Activated naive CD4-positive, alpha-beta T cell treated with anti-CD3 and anti-CD28 coated beads, Interleukin-2, amount 10 ng/mL, durations not matched to agents 7 days and 5 days (primary cell): ENCODE data around the gene BAHCC1.

ENCODE experiments used
- CTCF ChIA-PET: fragments of 350-600 bp; sonication (Branson Sonifier 250); formaldehyde crosslinking; loops from one replicate; lab custom pipeline; 2021; ENCODE audit warnings: antibody characterized with exemption; lab: Charles Lee
- DNase-seq: peaks from one replicate; pipeline ENCODE4 v3.0.0-alpha.2; 2020
- H3K27ac Mint-ChIP-seq: one replicate; pipeline ENCODE4 v1.8.0; 2021; ENCODE audit warnings: mild to moderate bottlenecking, moderate library complexity, mixed read lengths
- H3K27me3 Mint-ChIP-seq: one replicate; pipeline ENCODE4 v1.8.0; 2021; ENCODE audit warnings: mild to moderate bottlenecking, mixed read lengths
- H3K36me3 Mint-ChIP-seq: one replicate; pipeline ENCODE4 v1.8.0; 2021; ENCODE audit warnings: mixed read lengths
- H3K4me1 Mint-ChIP-seq: one replicate; pipeline ENCODE4 v1.8.0; 2021; ENCODE audit warnings: mixed read lengths
- H3K4me3 Mint-ChIP-seq: one replicate; pipeline ENCODE4 v1.8.0; 2021; ENCODE audit warnings: mild to moderate bottlenecking, moderate library complexity, mixed read lengths
- H3K9me3 Mint-ChIP-seq: one replicate; pipeline ENCODE4 v1.8.0; 2021; ENCODE audit warnings: mixed read lengths

BAHCC1 gene

DNA sequence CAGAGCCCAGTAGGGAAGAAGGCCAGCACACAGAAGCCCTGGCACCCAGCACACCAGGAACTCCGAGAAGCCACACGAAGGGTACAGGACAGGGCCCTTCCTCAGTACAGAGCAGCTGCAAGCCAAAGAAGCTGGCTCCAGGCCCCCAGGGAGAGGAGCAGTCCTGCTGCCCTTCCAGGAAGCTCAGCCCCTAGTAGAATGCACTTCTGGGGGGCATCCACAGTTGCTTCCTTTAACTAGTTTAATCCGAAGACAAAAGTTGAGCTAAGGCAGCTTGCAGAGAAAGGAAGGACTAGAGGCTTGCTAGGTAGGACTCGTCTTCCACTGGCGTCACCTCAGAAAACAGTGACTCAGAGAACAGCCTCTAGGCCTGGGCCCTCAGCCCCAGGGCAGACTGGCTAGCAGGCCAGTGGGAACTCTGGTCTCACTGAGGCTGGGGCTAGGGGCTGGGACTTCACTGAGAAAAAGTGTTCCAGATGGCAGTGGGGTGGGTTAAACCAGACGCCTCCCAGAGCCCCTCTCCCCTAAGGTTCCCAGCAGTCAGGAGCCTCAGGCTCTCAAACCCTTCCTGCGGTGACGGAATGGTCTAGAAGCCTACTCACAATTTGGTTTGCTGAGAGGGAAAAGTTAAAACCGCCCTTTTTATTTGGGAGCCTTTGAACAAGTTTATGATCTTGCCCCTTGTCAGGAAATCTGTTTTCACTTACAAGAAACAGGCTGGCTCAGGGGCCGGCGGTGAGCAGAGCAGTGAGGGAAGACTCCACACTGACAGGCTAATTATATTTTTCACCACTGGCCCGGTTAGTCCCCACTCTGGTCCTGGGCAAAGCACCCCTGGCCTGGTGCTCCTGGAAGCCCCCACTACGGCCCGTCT lies 75.9 kb downstream of the BAHCC1 start:
- CTCF ChIA-PET = no interaction called here
- Mint-ChIP-seq H3K9me3 (no peaks in the 10 kb centered on the region), H3K36me3 (no peaks in the 10 kb centered on the region), H3K27me3 (peaks cover 12% of the 10 kb centered on the region), H3K4me3 (no peak overlapping the region), H3K27ac (no peak overlapping the region), H3K4me1 (no peaks in the 10 kb centered on the region)
- no peak for DNase-seq

DNA sequence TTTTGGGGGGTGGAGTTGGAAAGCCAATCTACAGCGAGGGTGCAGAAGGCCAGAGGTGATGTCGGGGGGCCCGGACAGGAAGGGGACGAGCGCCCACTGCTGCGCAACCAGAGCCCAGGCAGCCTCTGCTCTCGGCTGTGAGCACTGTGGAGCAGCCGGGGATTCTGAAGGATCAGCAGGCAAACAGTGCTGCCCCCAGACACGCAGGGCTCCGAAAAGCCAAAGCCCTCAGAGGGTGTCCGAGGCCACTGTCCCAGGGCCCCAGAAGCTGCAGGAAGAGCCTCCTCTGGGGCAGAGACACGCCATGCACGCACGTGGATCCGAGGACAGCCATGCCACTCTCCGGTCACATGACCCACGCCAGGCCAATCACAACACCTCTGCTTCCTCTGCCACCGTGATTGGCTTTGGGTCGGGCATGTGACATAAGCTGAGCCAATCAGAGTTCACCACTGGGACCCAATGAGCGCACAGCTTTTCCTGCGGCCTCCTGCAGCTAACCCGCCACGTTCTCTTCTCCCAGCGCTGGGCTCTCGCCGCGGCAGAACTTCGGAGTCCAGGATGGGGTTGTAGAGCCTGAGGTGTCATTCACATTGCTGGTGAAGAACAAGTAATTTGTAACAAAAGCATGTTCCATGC lies 76.7 kb downstream of the BAHCC1 start:
- Mint-ChIP-seq H3K27me3 (peaks cover 15% of the 10 kb centered on the region), H3K4me1 (no peaks in the 10 kb centered on the region), H3K27ac (no peak overlapping the region), H3K36me3 (no peaks in the 10 kb centered on the region), H3K4me3 (no peak overlapping the region), H3K9me3 (no peaks in the 10 kb centered on the region)
- peak; percentile 47 for DNase-seq
- CTCF ChIA-PET = no interaction called here

DNA sequence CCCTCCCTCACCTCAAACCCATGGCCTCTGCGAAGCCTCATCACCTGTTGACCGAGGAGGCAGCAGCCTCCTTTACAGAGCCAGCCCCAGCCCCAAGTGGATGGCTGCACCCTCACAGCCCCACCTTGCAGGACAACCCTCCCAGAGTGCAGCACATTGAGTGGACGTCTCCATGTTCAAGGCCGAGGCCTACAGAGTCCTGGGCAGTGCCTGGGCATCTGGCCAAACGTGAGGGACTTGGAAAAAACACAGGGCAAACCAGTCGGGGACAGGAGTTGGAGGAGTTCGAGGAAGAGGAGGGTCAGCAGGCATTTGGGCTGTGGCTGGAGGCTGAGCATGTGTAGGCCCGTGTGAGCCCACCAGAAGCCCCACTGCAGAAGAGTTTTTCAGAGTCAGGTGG lies 77.8 kb downstream of the BAHCC1 start:
- CTCF ChIA-PET = no interaction called here
- no peak overlapping the region for H3K4me3 Mint-ChIP-seq
- H3K27ac Mint-ChIP-seq = no peak overlapping the region
- H3K36me3 Mint-ChIP-seq = no peaks in the 10 kb centered on the region
- peaks cover 20% of the 10 kb centered on the region for H3K27me3 Mint-ChIP-seq
- DNase-seq = no peak
- no peaks in the 10 kb centered on the region for H3K9me3 Mint-ChIP-seq
- H3K4me1 Mint-ChIP-seq = no peaks in the 10 kb centered on the region

DNA sequence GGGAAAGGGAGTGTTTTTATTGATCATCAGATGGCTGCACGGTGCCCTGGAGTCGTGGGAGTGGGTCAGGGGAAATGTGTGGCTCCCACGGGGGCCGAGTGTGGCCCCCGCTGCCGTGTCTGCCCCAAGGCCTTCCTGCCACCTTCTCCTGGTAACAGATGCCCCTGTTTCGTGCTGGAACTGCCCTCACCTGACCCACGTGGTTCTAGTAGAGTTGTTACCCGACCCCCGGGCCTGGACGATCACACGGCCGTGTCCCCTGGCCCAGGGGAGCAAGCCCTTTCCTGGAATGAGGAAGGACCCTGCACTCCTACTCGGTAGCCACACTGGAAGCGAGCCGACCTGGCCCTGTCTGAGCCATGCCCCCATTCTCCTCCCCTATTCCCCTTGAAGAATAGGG lies 79.7 kb downstream of the BAHCC1 start:
- Mint-ChIP-seq H3K4me1 (no peaks in the 10 kb centered on the region), H3K27ac (no peak overlapping the region), H3K36me3 (no peaks in the 10 kb centered on the region), H3K9me3 (no peaks in the 10 kb centered on the region), H3K27me3 (peaks cover 35% of the 10 kb centered on the region), H3K4me3 (no peak overlapping the region)
- CTCF ChIA-PET = no interaction called here
- no peak for DNase-seq

DNA sequence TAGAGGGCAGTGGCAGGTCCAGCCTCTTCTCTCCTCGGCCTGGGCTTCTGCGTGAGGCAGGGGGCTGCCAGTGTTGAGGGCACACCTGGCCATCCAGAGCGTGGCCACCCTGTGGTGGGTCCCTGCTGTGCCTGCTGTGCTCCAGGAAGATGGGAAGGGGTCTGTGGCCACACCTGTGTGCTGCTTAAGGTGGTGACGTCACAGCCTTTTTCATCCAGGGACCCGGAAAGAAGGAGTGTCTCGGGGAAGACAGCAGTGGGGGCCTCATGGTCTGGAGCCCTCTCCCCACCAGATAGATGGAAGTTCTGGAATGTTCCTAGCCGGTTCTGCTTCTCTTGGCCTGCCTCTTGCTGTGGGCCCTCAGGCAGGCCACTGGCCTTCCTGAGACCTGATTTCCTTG lies 80.8 kb downstream of the BAHCC1 start:
- no peak overlapping the region for H3K4me3 Mint-ChIP-seq
- no peaks in the 10 kb centered on the region for H3K4me1 Mint-ChIP-seq
- no peaks in the 10 kb centered on the region for H3K9me3 Mint-ChIP-seq
- CTCF ChIA-PET = no interaction called here
- no peak for DNase-seq
- H3K27ac Mint-ChIP-seq = no peak overlapping the region
- H3K27me3 Mint-ChIP-seq = peaks cover 46% of the 10 kb centered on the region
- no peaks in the 10 kb centered on the region for H3K36me3 Mint-ChIP-seq

DNA sequence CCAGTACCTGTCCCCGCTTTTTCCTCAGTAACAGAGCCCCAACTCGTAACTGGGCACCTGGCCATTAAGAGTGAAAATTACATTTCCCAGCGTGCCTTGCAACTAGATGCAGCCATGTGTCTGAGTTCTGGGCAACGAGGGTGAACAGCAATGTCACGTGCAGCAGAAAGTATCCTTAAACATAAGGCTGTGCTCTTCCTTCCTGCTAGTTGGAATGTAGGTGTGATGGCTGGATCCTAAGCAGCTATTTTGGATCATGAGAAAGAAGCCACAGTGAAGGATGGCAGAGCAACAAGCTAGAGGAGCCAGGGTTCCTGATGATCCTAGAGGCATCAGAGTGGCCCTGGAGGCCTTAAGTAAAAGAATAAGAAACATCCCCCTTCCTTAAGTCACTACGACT lies 81.4 kb downstream of the BAHCC1 start:
- peaks cover 48% of the 10 kb centered on the region for H3K27me3 Mint-ChIP-seq
- H3K4me1 Mint-ChIP-seq = peaks cover under 1% of the 10 kb centered on the region
- H3K4me3 Mint-ChIP-seq = no peak overlapping the region
- H3K9me3 Mint-ChIP-seq = no peaks in the 10 kb centered on the region
- no peak for DNase-seq
- CTCF ChIA-PET = no interaction called here
- H3K27ac Mint-ChIP-seq = no peak overlapping the region
- H3K36me3 Mint-ChIP-seq = no peaks in the 10 kb centered on the region

DNA sequence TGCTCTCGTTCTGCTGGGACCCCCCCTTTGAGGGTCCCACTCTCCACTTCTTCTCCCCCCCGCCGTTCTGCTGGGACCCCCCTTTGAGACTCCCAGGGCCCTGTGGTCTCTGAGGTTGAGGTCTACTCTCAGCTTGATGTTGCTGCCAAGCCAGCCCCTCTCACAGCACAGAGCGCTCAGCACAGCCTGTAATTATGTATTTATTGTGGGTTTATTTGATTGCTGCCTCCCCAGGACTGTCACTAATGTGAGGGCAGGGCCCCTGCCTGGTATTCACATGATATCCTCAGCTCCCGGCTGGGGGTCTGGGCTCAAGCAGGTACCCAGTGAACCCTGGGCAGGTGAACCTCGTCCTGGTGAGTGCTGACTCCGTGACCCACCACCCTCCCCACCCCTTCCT lies 81.9 kb downstream of the BAHCC1 start:
- Mint-ChIP-seq H3K4me3 (no peak overlapping the region), H3K9me3 (no peaks in the 10 kb centered on the region), H3K27me3 (peaks cover 53% of the 10 kb centered on the region), H3K4me1 (peaks cover 6% of the 10 kb centered on the region), H3K27ac (no peak overlapping the region), H3K36me3 (no peaks in the 10 kb centered on the region)
- CTCF ChIA-PET = no interaction called here
- DNase-seq = no peak

DNA sequence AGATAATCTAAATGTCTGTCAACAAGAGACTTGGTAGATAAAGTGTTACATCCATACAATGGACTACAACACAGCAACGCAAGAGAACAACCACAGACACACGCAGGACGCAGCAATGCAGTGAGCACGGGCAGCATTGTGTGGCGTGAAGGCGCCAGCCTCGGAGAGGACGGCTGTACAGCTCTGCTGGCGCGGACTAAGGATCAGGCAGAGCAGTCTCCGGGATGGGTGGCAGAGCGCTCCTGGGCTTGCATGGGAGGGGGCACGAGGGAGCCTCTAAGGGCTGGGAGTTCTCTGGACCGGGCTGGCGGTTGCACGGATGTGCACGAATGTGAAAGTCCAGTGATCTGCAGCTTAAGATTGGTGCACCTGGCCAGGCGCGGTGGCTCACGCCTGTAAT lies 82.9 kb downstream of the BAHCC1 start:
- Mint-ChIP-seq H3K4me1 (peaks cover 9% of the 10 kb centered on the region), H3K27ac (no peak overlapping the region), H3K9me3 (no peaks in the 10 kb centered on the region), H3K4me3 (no peak overlapping the region), H3K36me3 (no peaks in the 10 kb centered on the region), H3K27me3 (peaks cover 63% of the 10 kb centered on the region)
- DNase-seq = no peak
- CTCF ChIA-PET = no interaction called here

DNA sequence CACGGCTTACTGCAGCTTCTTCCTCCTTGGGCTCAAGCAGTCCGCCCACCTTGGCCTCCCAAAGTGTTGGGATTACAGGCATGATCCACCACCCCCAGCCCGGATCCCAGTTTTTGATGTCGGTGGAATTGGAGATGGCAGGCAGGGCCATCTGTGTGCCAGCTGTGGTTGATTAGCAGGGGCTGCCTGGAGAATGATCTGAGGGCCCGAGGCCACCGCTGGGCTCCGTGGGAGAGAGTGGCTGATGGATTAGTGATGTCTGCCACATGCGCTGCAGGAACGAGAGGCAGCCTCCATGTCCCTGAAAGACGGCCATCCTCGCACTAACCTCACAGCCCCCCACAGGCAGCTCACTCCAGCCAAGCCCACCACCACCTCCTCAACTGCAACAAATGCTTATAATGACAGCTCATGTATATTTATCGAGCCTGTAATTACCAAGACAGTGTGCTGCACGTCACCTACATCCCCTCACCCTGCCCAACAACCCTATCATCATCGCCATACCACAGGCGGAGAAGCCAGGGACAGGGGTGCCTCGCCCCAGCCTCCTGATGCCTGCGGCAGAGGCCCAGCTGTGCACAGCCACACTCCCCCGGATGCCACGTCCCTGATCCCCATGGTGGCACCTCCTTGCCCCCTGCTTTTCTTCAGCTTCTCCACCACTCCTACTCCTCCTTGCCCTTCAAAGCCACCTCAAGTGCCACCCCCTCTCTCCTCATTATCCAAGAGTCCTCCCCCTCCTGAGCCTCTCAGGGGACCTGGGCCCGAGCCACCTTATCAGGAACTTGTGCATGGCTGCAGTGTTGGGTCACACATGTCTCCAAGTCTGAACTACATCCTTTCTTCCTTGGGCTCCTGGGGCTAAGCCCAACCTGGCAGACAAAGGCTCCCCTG lies 84.2 kb downstream of the BAHCC1 start:
- Mint-ChIP-seq H3K27me3 (peaks cover 71% of the 10 kb centered on the region), H3K4me3 (no peak overlapping the region), H3K4me1 (peaks cover 9% of the 10 kb centered on the region), H3K36me3 (no peaks in the 10 kb centered on the region), H3K27ac (no peak overlapping the region), H3K9me3 (no peaks in the 10 kb centered on the region)
- CTCF ChIA-PET = no interaction called here
- no peak for DNase-seq

DNA sequence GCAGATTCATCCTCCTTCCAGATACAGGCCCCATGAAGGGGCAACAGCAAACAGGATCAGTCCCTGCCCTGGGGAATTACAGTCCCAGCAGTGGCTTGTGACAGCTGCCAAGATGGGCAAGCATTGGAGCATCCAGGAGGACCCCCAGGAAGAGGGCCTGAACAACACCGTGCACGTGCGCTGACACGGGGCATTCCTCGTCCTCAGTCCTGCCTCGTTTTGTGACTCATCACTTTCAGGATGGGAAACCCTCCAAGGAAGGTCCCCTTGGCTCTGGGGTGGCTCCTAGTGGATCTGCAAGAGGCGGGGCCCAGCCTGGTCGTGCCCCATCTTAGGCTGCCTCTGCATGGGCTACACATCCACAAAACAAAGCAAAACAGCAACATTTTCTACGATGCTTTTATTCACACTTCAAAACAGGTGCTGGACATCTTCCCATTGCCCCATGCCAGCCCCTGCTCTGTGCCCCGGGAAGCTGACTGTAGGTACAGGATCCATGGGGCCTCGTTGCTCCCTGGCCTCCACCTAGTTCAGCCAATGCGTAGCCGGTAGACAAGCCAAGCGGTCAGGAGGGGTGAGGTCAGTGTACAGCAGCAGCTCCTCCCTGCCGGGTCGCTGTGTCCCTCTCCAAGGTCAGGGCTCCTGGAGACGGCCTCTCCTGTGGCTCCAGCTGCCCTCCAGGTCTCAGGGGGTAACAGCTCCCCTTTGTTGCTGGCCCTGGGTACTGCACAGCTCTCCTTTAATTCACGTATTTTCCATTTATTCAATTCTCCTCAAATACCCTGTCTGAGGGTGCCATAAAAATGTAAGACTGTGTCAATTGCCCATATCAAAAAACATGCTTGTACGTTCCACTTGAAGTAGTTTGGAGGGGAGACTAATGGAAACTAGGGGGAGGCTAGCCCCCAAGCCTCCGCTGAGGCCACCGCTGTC lies 85.1 kb downstream of the BAHCC1 start:
- no peaks in the 10 kb centered on the region for H3K9me3 Mint-ChIP-seq
- H3K4me1 Mint-ChIP-seq = peaks cover 9% of the 10 kb centered on the region
- no peak for DNase-seq
- H3K27ac Mint-ChIP-seq = no peak overlapping the region
- H3K4me3 Mint-ChIP-seq = peak overlapping the region; percentile 12
- no peaks in the 10 kb centered on the region for H3K36me3 Mint-ChIP-seq
- H3K27me3 Mint-ChIP-seq = peaks cover 71% of the 10 kb centered on the region
- CTCF ChIA-PET = no interaction called here

DNA sequence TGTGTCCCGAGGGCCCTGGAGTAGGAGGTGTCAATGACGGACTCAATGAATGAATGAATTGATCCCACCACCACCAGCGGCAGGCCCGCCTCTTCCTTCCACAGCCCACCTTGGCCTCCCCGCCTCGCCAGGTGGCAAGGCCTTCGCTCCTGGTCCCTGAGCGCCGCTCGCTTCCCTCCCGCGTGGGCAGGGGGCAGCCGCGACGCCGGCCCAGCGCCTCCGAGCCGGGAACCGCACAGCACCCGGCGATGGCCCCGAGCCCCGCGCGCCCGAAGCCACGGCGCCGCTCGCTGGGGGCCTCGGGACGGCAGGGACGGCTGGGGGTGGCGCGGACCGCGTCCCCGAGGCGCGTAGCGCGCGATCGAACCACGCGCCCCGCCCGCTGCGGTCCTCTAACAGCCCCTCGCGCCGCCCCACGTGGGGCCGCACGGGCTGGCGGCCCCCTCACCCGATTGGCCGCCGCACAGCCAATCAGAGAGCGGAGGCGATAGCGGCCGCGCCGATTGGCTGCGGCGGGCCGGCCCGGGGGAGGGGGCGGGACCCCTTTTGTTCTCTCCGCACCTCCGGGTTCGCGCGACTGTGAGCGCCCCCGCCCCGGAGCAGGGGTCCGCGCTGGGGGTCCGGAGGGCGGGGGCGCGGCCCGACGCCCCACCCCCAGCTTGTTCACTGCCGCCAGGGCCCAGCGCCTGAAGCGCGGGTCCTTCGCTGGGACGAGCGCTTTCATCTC lies 86.0 kb downstream of the BAHCC1 start:
- CTCF ChIA-PET = no interaction called here
- H3K9me3 Mint-ChIP-seq = no peaks in the 10 kb centered on the region
- H3K27ac Mint-ChIP-seq = no peak overlapping the region
- peak overlapping the region; percentile 53 for H3K4me3 Mint-ChIP-seq
- H3K36me3 Mint-ChIP-seq = no peaks in the 10 kb centered on the region
- DNase-seq = peak; percentile 76
- peaks cover 13% of the 10 kb centered on the region for H3K4me1 Mint-ChIP-seq
- H3K27me3 Mint-ChIP-seq = peaks cover 63% of the 10 kb centered on the region

DNA sequence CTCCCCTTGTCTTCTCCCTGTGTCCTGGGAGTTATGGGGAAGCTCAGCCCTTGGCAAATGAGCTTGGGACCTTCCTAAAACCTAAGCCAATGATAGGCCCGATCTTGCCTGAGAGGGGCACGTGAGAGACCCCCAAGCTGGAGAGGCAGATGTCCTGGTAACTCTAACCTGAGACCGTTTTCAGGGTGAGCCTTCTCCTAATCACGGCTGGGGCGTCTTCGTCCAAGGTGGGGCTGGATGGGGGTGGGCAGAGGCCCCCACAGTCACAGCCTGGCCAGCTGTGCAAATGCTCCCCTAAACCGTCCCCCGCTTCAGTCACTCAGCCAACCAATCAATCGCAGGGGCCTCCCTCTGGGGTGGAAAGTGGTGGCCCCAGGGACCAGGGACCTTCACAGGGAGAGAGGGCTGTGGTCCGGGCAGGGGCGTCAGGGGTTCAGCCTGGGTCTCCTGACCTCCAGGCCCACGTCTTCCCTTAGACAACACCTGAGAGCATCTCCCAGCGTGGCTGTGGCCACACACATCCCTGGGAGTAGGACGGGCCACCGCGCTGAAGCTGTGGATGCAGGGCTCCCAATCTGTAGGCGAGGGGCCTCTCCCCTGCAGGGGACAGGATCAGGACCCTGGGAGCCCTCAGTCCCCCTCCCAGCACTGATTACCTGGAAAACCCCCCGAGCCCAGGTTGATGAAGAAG lies 86.7 kb downstream of the BAHCC1 start:
- H3K9me3 Mint-ChIP-seq = no peaks in the 10 kb centered on the region
- H3K4me1 Mint-ChIP-seq = peaks cover 16% of the 10 kb centered on the region
- H3K4me3 Mint-ChIP-seq = peak overlapping the region; percentile 53
- H3K36me3 Mint-ChIP-seq = no peaks in the 10 kb centered on the region
- peaks cover 60% of the 10 kb centered on the region for H3K27me3 Mint-ChIP-seq
- CTCF ChIA-PET = no interaction called here
- no peak for DNase-seq
- no peak overlapping the region for H3K27ac Mint-ChIP-seq
